ENCODE measurements around the gene SDR9C7.

GRCh38 chr12:56877195-56878009 lies 56.8 kb downstream of the SDR9C7 start:
- TF ChIP-seq POLR2A (IDR thresholded peaks at IDR 0.05; ENCODE audit: low read length) (no peak), GATA1 (IDR thresholded peaks at IDR 0.05; ENCODE audit: low read depth, low read length) (no peak)
